ENCODE results near the gene OGT. TPM values are rescaled to one million over a fixed set of nuclear protein-coding genes. Genes with fewer than 3 reads are reported as not detected.

OGT gene
- total and polyA plus RNA-seq, 2 donors from 2014 or later, result 32.2 to 147 TPM

DNA sequence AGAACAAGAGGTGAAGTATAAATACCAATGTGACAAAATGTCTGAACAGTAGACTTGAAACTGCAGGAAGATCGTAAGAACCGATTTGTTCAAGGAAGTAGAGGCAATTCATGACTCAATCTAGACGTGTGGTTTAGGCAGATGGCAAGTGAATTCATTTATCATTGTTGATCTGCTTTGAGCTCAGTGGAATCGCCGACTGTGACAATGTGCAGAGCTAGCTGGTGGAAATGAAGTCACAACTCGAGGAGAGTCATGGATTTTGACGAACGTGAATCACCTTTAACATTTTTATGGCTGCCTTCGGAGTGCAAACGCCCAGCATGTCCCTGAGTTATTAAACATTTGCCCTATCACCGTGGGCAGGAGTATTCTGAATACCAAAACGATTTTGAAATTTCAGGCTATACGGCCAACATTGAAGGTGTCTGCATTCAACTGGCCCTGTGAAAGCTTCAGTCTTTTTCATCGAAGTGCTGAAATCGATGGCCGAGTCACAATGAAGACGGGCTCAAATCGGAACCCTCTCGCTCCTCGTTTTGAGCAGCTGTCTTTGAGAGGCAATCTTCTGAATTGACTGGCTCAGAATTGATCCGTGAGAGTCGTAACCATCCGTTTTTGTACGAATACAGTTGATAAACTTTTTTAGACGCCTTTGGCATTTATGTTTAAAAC lies 689 bp upstream of the OGT start:
- FAIRE-seq (no peak), DNase-seq (peak in 3 of 5 donors; percentile 10 to 37 (median 34))

DNA sequence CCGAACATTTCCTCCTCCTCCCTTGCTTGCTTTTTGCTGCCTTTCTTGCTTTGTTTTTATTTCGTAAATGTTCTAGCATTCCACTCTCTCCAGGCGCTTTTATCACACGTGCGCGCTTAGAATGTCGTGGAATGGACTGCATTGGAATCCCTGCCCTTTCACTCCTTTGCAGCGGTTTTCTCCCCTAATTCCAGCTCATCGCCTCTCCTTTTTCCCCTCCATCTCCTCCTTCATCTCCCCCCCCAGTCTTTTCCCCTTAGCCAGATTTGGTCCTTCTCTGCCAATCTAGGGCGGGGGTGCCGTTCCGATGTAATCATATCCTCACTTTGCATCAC lies 579 bp downstream of the OGT start:
- TF ChIP-seq, protein P1, sequence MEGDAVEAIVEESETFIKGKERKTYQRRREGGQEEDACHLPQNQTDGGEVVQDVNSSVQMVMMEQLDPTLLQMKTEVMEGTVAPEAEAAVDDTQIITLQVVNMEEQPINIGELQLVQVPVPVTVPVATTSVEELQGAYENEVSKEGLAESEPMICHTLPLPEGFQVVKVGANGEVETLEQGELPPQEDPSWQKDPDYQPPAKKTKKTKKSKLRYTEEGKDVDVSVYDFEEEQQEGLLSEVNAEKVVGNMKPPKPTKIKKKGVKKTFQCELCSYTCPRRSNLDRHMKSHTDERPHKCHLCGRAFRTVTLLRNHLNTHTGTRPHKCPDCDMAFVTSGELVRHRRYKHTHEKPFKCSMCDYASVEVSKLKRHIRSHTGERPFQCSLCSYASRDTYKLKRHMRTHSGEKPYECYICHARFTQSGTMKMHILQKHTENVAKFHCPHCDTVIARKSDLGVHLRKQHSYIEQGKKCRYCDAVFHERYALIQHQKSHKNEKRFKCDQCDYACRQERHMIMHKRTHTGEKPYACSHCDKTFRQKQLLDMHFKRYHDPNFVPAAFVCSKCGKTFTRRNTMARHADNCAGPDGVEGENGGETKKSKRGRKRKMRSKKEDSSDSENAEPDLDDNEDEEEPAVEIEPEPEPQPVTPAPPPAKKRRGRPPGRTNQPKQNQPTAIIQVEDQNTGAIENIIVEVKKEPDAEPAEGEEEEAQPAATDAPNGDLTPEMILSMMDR (IDR thresholded peaks at IDR 0.05; ENCODE audit: borderline replicate concordance, extremely low read depth, insufficient read depth), result no peak
- FAIRE-seq (no peak), DNase-seq (peak in 2 of 5 donors; percentile 25)
- Histone ChIP-seq H3K27ac (ENCODE audit: low read depth in 2 of 2, low read length in 2 of 2) (peak overlapping the region; percentile 88 to 94), H3K27me3 (ENCODE audit: control insufficient read depth, insufficient read depth, low read length) (no peaks in the 10 kb centered on the region), H3K4me1 (ENCODE audit: control insufficient read depth in 2 of 3, insufficient read depth in 2 of 3, low read depth in 1 of 3, low read length in 3 of 3) (peaks cover 0 to 4% (median 4%) of the 10 kb centered on the region in 3 donors), H3K9me3 (ENCODE audit: control insufficient read depth in 2 of 3, insufficient read depth in 1 of 3, low read length in 3 of 3) (no peaks in the 10 kb centered on the region), H3K4me3 (ENCODE audit: low read length in 3 of 3) (peak overlapping the region; percentile 96), H3K36me3 (ENCODE audit: control insufficient read depth in 2 of 3, insufficient read depth in 3 of 3, low read length in 3 of 3) (peaks cover 0 to 5% (median 2%) of the 10 kb centered on the region in 3 donors), H3K9ac (ENCODE audit: low read length in 3 of 3) (peak overlapping the region; percentile 90 to 98 (median 97))
- intact Hi-C loops (cut with DNase I), result no loop called here

More for the DNA sequence above, 689 bp upstream of the OGT start:
- Histone ChIP-seq H3K27ac (ENCODE audit: low read depth in 2 of 2, low read length in 2 of 2) (peak overlapping the region; percentile 88 to 94), H3K4me3 (ENCODE audit: low read length in 3 of 3) (peak overlapping the region; percentile 82 to 96 (median 96)), H3K4me1 (ENCODE audit: control insufficient read depth in 2 of 3, insufficient read depth in 2 of 3, low read depth in 1 of 3, low read length in 3 of 3) (peaks cover 0 to 4% (median 0%) of the 10 kb centered on the region in 3 donors), H3K9ac (ENCODE audit: low read length in 3 of 3) (peak overlapping the region; percentile 0 to 84 (median 79)), H3K36me3 (ENCODE audit: control insufficient read depth in 2 of 3, insufficient read depth in 3 of 3, low read length in 3 of 3) (no peaks in the 10 kb centered on the region), H3K9me3 (ENCODE audit: control insufficient read depth in 2 of 3, insufficient read depth in 1 of 3, low read length in 3 of 3) (no peaks in the 10 kb centered on the region), H3K27me3 (ENCODE audit: control insufficient read depth, insufficient read depth, low read length) (no peaks in the 10 kb centered on the region)
- intact Hi-C loops (cut with DNase I), result no loop called here
- TF ChIP-seq, protein P1 (IDR thresholded peaks at IDR 0.05; ENCODE audit: borderline replicate concordance, extremely low read depth, insufficient read depth), result no peak

DNA sequence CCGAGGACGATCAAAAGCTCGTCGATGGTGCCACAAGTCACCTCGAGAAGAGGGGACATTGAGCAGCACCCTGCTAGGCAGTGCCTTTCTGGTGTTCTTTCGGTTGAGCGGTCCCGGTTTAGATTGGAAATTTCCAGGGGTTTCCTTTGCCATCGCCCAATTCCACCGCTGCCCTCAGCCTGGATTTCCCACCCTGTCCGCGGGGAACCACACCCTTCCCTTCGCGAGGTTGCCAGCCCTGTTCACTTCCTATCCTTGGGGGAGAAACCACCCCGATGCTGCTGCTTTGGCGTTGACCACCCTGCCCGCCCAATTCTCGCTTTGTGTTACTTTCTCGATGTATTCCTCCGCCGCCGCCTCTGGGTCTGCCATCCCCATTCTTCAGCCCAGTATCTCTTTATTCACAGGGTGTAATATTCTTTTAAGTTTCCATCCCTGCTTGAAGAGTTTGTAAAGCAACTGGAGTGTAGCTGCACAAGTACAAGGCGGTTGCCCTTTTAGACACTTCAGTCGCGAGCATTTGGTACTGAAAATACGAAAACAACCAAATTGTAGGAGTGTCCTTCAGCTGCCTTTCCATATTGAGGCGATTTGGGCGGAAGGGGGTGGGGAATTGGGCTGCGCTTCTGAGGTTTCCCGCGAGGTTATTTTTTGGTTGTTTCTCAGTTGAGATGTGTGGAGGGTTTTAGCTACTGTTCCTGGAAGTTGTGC lies 1.1 kb downstream of the OGT start:
- no peaks in the 10 kb centered on the region for H3K27me3 ChIP-seq (ENCODE audit: control insufficient read depth, insufficient read depth, low read length)
- TF ChIP-seq, protein P1 (IDR thresholded peaks at IDR 0.05; ENCODE audit: borderline replicate concordance, extremely low read depth, insufficient read depth), result no peak
- H3K9me3 ChIP-seq (ENCODE audit: control insufficient read depth in 2 of 3, insufficient read depth in 1 of 3, low read length in 3 of 3), result no peaks in the 10 kb centered on the region
- H3K4me1 ChIP-seq (ENCODE audit: control insufficient read depth in 2 of 3, insufficient read depth in 2 of 3, low read depth in 1 of 3, low read length in 3 of 3), result peaks cover 0 to 4% (median 4%) of the 10 kb centered on the region in 3 donors
- peak overlapping the region; percentile 90 to 98 (median 97) for H3K9ac ChIP-seq (ENCODE audit: low read length in 3 of 3)
- intact Hi-C loops (cut with DNase I), result no loop called here
- peak overlapping the region; percentile 88 to 94 for H3K27ac ChIP-seq (ENCODE audit: low read depth in 2 of 2, low read length in 2 of 2)
- peaks cover 0 to 5% (median 2%) of the 10 kb centered on the region in 3 donors for H3K36me3 ChIP-seq (ENCODE audit: control insufficient read depth in 2 of 3, insufficient read depth in 3 of 3, low read length in 3 of 3)
- FAIRE-seq (no peak), DNase-seq (peak; percentile 37 to 74 (median 61))
- peak overlapping the region; percentile 96 for H3K4me3 ChIP-seq (ENCODE audit: low read length in 3 of 3)

Measured in kidney (tissue), 14 donors.